Glutamatergic neuron (in vitro differentiated cells): Measurements from ENCODE around the gene ARF4. TPM values are rescaled to one million over a fixed set of nuclear protein-coding genes. Genes with fewer than 3 reads are reported as not detected.

Experiments used
- DNase-seq: peaks from one replicate; pipeline ENCODE4 v3.0.0; 2022
- H3K27ac Mint-ChIP-seq: one replicate; pipeline ENCODE4 v1.8.0; 2020; ENCODE audit warnings: mild to moderate bottlenecking, mixed read lengths, inconsistent platforms; ENCODE audit not compliant: unreplicated experiment
- H3K27me3 Mint-ChIP-seq: one replicate; pipeline ENCODE4 v1.8.0; 2020; ENCODE audit warnings: mild to moderate bottlenecking, moderate library complexity, mixed read lengths, inconsistent platforms; ENCODE audit not compliant: unreplicated experiment
- H3K36me3 Mint-ChIP-seq: one replicate; pipeline ENCODE4 v1.8.0; 2020; ENCODE audit warnings: mild to moderate bottlenecking, mixed read lengths, inconsistent platforms; ENCODE audit not compliant: unreplicated experiment
- H3K4me1 Mint-ChIP-seq: one replicate; pipeline ENCODE4 v1.8.0; 2020; ENCODE audit warnings: mild to moderate bottlenecking, low read depth, mixed read lengths, inconsistent platforms; ENCODE audit not compliant: unreplicated experiment
- H3K4me3 Mint-ChIP-seq: one replicate; pipeline ENCODE4 v1.8.0; 2020; ENCODE audit warnings: mild to moderate bottlenecking, mixed read lengths, inconsistent platforms; ENCODE audit not compliant: unreplicated experiment
- H3K9me3 Mint-ChIP-seq: one replicate; pipeline ENCODE4 v1.8.0; 2020; ENCODE audit warnings: mild to moderate bottlenecking, moderate library complexity, mixed read lengths, inconsistent platforms; ENCODE audit not compliant: unreplicated experiment
- total RNA-seq: library from RNA; stranded (reverse); fragmentation: NEBNext Ultra II Directional; extraction: Animal tissue kit (Norgen Biotek cat#: 25700); gene quantifications from one replicate; pipeline ENCODE4 v1.2.1, GENCODE V29; 2021; ENCODE audit not compliant: unreplicated experiment
- TF ChIP-seq, protein P1 (sequence below): fragments of 200-600 bp; sonication (generic); IDR thresholded peaks from one replicate; pipeline ENCODE4 v1.5.0; 2021; ENCODE audit not compliant: partially characterized antibody, unreplicated experiment

Gene ARF4
- total RNA-seq, 1 donor from 2014 or later: 131 TPM

DNA sequence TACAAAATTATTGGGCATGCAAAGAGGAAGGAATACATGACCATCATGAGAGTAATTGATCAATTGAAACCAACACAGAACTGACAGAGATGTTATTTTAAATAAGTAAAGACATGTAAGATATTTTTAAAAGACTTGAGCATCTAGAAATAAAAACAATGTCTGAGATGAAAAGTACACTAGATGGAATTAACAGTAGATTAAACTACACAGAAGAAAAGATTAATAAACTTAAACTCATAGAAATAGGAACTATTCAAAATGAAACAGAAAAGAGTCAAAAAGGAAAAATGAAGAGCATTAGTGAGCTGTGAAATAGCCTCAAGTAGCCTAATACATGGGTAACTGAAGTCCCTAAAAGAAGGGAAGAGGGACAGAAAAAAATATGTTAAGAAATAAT is 8.5 kb upstream of the ARF4 start:
- TF ChIP-seq, protein P1, sequence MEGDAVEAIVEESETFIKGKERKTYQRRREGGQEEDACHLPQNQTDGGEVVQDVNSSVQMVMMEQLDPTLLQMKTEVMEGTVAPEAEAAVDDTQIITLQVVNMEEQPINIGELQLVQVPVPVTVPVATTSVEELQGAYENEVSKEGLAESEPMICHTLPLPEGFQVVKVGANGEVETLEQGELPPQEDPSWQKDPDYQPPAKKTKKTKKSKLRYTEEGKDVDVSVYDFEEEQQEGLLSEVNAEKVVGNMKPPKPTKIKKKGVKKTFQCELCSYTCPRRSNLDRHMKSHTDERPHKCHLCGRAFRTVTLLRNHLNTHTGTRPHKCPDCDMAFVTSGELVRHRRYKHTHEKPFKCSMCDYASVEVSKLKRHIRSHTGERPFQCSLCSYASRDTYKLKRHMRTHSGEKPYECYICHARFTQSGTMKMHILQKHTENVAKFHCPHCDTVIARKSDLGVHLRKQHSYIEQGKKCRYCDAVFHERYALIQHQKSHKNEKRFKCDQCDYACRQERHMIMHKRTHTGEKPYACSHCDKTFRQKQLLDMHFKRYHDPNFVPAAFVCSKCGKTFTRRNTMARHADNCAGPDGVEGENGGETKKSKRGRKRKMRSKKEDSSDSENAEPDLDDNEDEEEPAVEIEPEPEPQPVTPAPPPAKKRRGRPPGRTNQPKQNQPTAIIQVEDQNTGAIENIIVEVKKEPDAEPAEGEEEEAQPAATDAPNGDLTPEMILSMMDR: no peak
- Mint-ChIP-seq H3K36me3 (peaks cover 29% of the 10 kb centered on the region), H3K27ac (no peak overlapping the region), H3K4me3 (no peak overlapping the region), H3K9me3 (peaks cover 6% of the 10 kb centered on the region), H3K27me3 (peaks cover 6% of the 10 kb centered on the region), H3K4me1 (no peaks in the 10 kb centered on the region)
- DNase-seq: no peak

DNA sequence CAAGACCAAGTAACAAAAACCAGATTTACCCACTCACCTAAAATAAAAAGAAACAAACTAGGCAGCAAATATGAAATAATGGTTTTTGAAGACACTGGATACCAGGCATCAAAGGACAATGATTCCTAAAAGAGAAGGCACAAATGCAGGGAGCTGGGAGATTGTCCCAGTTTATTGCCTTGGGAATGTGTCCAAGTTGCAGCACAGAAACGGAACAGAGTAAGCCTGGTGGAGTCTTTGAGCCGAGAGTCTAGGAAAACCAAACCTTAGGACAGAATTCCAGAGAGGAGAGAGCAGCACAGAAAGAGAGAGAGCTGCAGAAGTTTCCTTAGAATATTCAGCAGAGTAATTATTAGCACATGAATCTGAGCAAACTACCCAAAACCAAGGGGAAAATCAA is 7.8 kb upstream of the ARF4 start:
- TF ChIP-seq, protein P1: no peak
- peak overlapping the region; percentile 17 for H3K27ac Mint-ChIP-seq
- peaks cover 29% of the 10 kb centered on the region for H3K36me3 Mint-ChIP-seq
- DNase-seq: no peak
- H3K9me3 Mint-ChIP-seq: peaks cover 6% of the 10 kb centered on the region
- H3K4me3 Mint-ChIP-seq: no peak overlapping the region
- peaks cover 4% of the 10 kb centered on the region for H3K27me3 Mint-ChIP-seq
- no peaks in the 10 kb centered on the region for H3K4me1 Mint-ChIP-seq

DNA sequence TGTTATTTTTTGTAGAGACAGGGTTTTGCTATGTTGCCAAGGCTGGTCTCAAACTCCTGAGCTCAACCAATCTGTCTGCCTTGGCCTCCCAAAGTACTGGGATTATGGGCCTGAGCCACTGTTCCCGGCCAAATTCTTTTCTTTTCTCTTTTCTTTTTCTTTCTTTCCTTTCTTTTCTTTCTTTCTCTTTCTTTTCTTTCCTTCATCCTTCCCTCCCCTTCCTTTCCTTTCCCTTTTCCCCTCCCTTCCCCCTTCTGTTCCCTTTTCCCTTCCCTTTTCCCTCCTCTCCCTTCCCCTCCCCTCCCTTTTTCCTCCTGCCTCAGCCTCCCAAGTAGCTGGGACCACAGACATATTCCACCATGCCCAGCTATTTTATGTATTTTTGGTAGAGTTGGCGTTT is 3.1 kb upstream of the ARF4 start:
- DNase-seq: no peak
- peaks cover 11% of the 10 kb centered on the region for H3K27me3 Mint-ChIP-seq
- H3K4me1 Mint-ChIP-seq: peaks cover 5% of the 10 kb centered on the region
- no peak overlapping the region for H3K27ac Mint-ChIP-seq
- TF ChIP-seq, protein P1: no peak
- H3K36me3 Mint-ChIP-seq: peaks cover 6% of the 10 kb centered on the region
- H3K4me3 Mint-ChIP-seq: no peak overlapping the region
- H3K9me3 Mint-ChIP-seq: peaks cover 6% of the 10 kb centered on the region

DNA sequence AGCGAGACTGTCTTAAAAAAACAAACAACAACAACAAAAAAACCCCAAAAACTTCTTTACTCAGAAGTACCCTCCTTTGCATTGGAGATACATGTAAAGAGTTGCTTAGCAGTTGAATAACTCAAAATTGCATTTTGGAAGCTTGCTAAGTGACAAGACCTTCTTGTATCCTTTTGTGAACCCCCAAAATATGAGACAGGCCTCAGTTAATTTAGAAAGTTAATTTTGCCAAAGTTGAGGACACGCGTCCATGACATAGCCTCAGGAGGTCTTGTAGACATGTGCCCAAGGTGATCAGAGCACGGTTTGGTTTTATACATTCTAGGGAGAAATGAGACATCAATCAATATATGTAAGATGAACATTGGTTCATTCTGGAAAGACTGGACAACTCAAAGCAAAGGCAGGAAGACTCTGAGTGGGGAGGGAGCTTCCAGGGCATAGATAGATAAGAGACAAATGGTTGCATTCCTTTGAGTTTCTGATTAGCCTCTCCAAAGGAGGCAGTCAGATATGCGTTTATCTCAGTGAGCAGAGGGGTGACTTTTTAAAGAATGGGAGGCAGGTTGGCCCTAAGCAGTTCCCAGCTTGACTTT is 1.7 kb upstream of the ARF4 start:
- TF ChIP-seq, protein P1: no peak
- Mint-ChIP-seq H3K9me3 (peaks cover 6% of the 10 kb centered on the region), H3K27ac (no peak overlapping the region), H3K4me1 (peaks cover 11% of the 10 kb centered on the region), H3K27me3 (peaks cover 11% of the 10 kb centered on the region), H3K36me3 (no peaks in the 10 kb centered on the region), H3K4me3 (peak overlapping the region; percentile 98)
- DNase-seq: no peak

DNA sequence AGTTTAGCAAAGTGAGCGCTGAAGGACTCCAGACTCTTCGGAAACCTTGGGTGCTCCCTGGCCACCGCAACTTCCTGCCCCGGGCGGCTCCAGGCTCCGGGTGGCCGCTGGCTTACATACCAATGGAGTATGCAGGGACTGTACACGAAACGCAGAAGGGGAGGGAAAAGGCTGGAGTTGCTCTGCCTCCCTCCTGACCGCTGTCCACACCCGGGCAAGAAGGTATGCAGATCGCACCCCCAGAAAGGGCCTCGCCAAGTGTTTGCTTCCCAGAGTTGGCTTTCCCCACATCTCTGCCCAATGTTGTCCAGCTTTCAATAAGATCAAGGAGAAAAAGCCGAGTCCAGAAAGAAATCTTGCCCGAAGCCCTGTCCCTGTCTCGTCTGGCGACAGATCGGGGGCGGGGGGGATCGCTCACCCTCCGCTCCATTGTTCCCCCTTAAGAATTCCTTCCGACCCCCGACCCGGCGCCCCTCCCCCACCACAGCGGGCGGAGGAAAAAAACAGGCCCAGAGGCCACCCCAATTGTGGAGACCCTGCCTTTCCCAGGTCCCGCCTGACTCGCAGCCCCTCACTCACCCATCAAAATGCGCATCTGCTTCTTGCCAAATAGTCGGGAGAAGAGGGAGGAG is 533 bp downstream of the ARF4 start:
- peaks cover 11% of the 10 kb centered on the region for H3K27me3 Mint-ChIP-seq
- H3K36me3 Mint-ChIP-seq: no peaks in the 10 kb centered on the region

More for the DNA sequence above, 533 bp downstream of the ARF4 start:
- Mint-ChIP-seq H3K4me3 (peak overlapping the region; percentile 98), H3K9me3 (peaks cover 6% of the 10 kb centered on the region), H3K4me1 (peaks cover 11% of the 10 kb centered on the region), H3K27ac (peak overlapping the region; percentile 88)
- TF ChIP-seq, protein P1: no peak
- peak; percentile 62 for DNase-seq
